CD14-positive monocyte (primary cell): ENCODE results near the gene VARS2. TPM values are rescaled to one million over a fixed set of nuclear protein-coding genes. Genes with fewer than 3 reads are reported as not detected.

Experiments
- DNase-seq, 3 donors: peaks; one replicate each; pipeline ENCODE4 v3.0.0-alpha.2; 2011 to 2022
- H2AFZ ChIP-seq: 2 replicates; pipeline ENCODE4 v1.6.0; 2012; ENCODE audit warnings: mild to moderate bottlenecking, low read depth, low read length, inconsistent platforms; ENCODE audit not compliant: insufficient read depth, poor library complexity, severe bottlenecking
- H3K27ac ChIP-seq, 2 donors: 1 replicate in 1 of 2; 2 replicates in 1 of 2; pipeline ENCODE4 v1.5.1; 2012 to 2013; ENCODE audit warnings: low read length in 2 of 2, control low read depth in 1 of 2, inconsistent platforms in 1 of 2, low read depth in 1 of 2, mild to moderate bottlenecking in 1 of 2
- H3K27me3 ChIP-seq, 2 donors: one replicate each; pipeline versions ENCODE4 v1.6.0 to v1.6.1; 2011 to 2013; ENCODE audit warnings: low read length in 2 of 2; ENCODE audit not compliant: control insufficient read depth in 2 of 2, insufficient read depth in 2 of 2
- H3K36me3 ChIP-seq, 2 donors: replicated peaks in 1 of 2; 1 replicate in 1 of 2; 2 replicates in 1 of 2; pipeline versions ENCODE4 v1.5.1 to v1.6.1; 2012 to 2013; ENCODE audit warnings: low read length in 2 of 2, control low read depth in 1 of 2, inconsistent platforms in 1 of 2, mild to moderate bottlenecking in 1 of 2; ENCODE audit not compliant: insufficient read depth in 2 of 2, control insufficient read depth in 1 of 2
- H3K4me1 ChIP-seq, 2 donors: 1 replicate in 1 of 2; 2 replicates in 1 of 2; pipeline versions ENCODE4 v1.5.1 to v1.6.1; 2012 to 2013; ENCODE audit warnings: low read length in 2 of 2, control low read depth in 1 of 2, inconsistent platforms in 1 of 2, mild to moderate bottlenecking in 1 of 2, moderate library complexity in 1 of 2; ENCODE audit not compliant: insufficient read depth in 2 of 2, control insufficient read depth in 1 of 2
- H3K4me2 ChIP-seq: replicated peaks from 2 replicates; pipeline ENCODE3; 2012; ENCODE audit warnings: low read length, moderate library complexity, mild to moderate bottlenecking; ENCODE audit not compliant: poor library complexity, severe bottlenecking; ENCODE audit errors: extremely low read depth
- H3K4me3 ChIP-seq, 3 experiments: fragments of 200-600 bp in 1 of 3; sonication (generic) in 1 of 3; replicated peaks in 1 of 3; 1 replicate in 2 of 3; 2 replicates in 1 of 3; pipeline ENCODE4 v1.5.1; 2011 to 2013; ENCODE audit warnings: low read length in 3 of 3, mild to moderate bottlenecking in 3 of 3, control low read depth in 2 of 3, low read depth in 2 of 3, inconsistent platforms in 1 of 3, moderate library complexity in 1 of 3
- H3K79me2 ChIP-seq: 2 replicates; pipeline ENCODE4 v1.6.0; 2012; ENCODE audit warnings: mild to moderate bottlenecking, control low read depth, inconsistent platforms, low read length, moderate library complexity; ENCODE audit not compliant: insufficient read depth
- H3K9ac ChIP-seq: 2 replicates; pipeline ENCODE4 v1.6.0; 2017; ENCODE audit warnings: low read length, mild to moderate bottlenecking; ENCODE audit not compliant: insufficient read depth, poor library complexity, severe bottlenecking
- H3K9me3 ChIP-seq, 2 donors: replicated peaks in 1 of 2; 1 replicate in 1 of 2; 2 replicates in 1 of 2; pipeline versions ENCODE4 v1.5.1 to v1.6.1; 2012 to 2013; ENCODE audit warnings: low read length in 2 of 2, control low read depth in 1 of 2; ENCODE audit not compliant: control insufficient read depth in 1 of 2, insufficient read depth in 1 of 2
- H4K20me1 ChIP-seq: 2 replicates; pipeline ENCODE4 v1.6.0; 2012; ENCODE audit warnings: mild to moderate bottlenecking, low read length, control low read depth, moderate library complexity; ENCODE audit not compliant: insufficient read depth
- H3K27ac Mint-ChIP-seq, 7 donors: one replicate each; pipeline ENCODE4 v1.8.0; 2020; ENCODE audit warnings: mild to moderate bottlenecking in 7 of 7, mixed read lengths in 7 of 7, moderate library complexity in 6 of 7, inconsistent platforms in 2 of 7
- H3K27me3 Mint-ChIP-seq, 3 donors: one replicate each; pipeline ENCODE4 v1.8.0; 2021 to 2022; ENCODE audit warnings: low read depth in 3 of 3, mild to moderate bottlenecking in 3 of 3, mixed read lengths in 3 of 3, moderate library complexity in 3 of 3, inconsistent platforms in 1 of 3
- H3K36me3 Mint-ChIP-seq, 2 donors: one replicate each; pipeline ENCODE4 v1.8.0; 2020; ENCODE audit warnings: mixed read lengths in 2 of 2, inconsistent platforms in 1 of 2, mild to moderate bottlenecking in 1 of 2
- H3K4me1 Mint-ChIP-seq: one replicate; pipeline ENCODE4 v1.8.0; 2020; ENCODE audit warnings: mild to moderate bottlenecking, mixed read lengths
- H3K4me3 Mint-ChIP-seq, 2 donors: one replicate each; pipeline ENCODE4 v1.8.0; 2020; ENCODE audit warnings: mild to moderate bottlenecking in 2 of 2, mixed read lengths in 2 of 2, moderate library complexity in 1 of 2
- H3K9me3 Mint-ChIP-seq, 7 donors: one replicate each; pipeline ENCODE4 v1.8.0; 2020 to 2022; ENCODE audit warnings: mixed read lengths in 7 of 7, mild to moderate bottlenecking in 6 of 7, moderate library complexity in 6 of 7, inconsistent platforms in 2 of 7
- CTCF ChIP-seq: fragments of 200-600 bp; IDR thresholded peaks from one replicate; pipeline ENCODE4 v1.8.0; 2022; ENCODE audit warnings: antibody characterized with exemption, mild to moderate bottlenecking
- WGBS: methylation state at CpG from one replicate; pipeline ENCODE4 v1.1.5; 2013; ENCODE audit warnings: missing lambda C conversion rate; ENCODE audit not compliant: insufficient coverage; 5-methylcytosine and 5-hydroxymethylcytosine counted together
- intact Hi-C, 2 donors: fragments of 100-400 bp; cut with micrococcal nuclease; formaldehyde crosslinking; loops; one replicate each; pipeline versions ENCODE4 v1.15.0 to v1.15.1; 2023
- polyA plus RNA-seq, 3 donors: library from polyadenylated mRNA; depleted of rRNA in 1 of 3; unstranded in 2 of 3; stranded (reverse) in 1 of 3; fragments of 300-500 nt in 2 of 3; fragments of >200 nt in 1 of 3; fragmentation: Illumina TruSeq in 2 of 3; gene quantifications; 1 replicate in 2 of 3; 2 replicates in 1 of 3; pipeline ENCODE4 v1.2.3, GENCODE V29; 2012 to 2021

VARS2 gene
- polyA plus RNA-seq, 3 donors, result 7.6 to 15.5 (median 8.1) TPM

DNA sequence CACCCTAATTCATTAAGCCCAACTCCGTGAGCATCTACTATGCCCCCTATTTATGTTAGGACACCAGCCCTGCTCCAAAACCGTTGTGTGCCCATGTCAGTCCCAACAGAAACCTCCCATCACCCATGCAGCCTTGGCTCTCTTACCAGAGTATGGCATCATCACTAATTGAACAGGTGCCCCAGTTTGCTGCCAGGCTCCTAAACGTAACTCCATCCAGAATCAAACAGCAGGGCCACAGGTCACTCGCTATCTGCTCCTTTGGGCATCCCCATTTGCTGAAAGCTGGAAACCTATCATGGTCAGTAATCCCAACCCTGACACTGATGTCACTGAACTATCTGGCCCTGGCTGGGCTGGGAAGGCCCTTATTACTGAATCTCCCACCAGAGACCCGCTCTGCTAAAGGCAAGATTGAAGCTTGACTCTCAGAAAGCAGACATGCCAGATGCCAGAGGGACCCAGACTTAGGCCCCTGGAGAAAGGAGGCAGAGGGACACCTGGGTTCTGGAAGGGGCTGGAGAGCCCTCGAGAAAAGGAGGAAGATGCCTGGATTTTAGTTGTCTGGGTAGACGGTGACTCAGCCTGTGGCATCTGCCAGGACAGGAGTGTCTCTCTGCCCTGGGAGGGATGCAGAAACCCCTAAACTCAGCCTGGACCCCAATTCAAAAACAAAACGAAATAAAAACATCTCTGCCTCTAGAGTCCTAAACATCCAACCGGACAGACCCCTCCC, 40.8 kb downstream of the VARS2 start:
- H3K9ac ChIP-seq, result peak overlapping the region; percentile 57
- no peak for TF ChIP-seq CTCF
- peak overlapping the region in 2 of 7 donors; percentile 7 to 9 for H3K27ac Mint-ChIP-seq
- peaks cover 59 to 89% (median 69%) of the 10 kb centered on the region in 3 donors for H3K27me3 Mint-ChIP-seq
- H3K79me2 ChIP-seq, result no peaks in the 10 kb centered on the region
- intact Hi-C loops, result no loop called here
- no peaks in the 10 kb centered on the region for H3K9me3 ChIP-seq
- H3K4me3 Mint-ChIP-seq, result peak overlapping the region; percentile 75 to 91
- no peak overlapping the region for H3K27ac ChIP-seq
- no peaks in the 10 kb centered on the region for H3K36me3 ChIP-seq
- peak overlapping the region; percentile 33 to 80 (median 41) for H3K4me3 ChIP-seq
- 77% methylated on average over 6 of the region's 9 CpGs for WGBS
- DNase-seq, result peak; percentile 7 to 33 (median 29)
- peaks cover 0 to 8% (median 5%) of the 10 kb centered on the region in 7 donors for H3K9me3 Mint-ChIP-seq
- H3K4me1 Mint-ChIP-seq, result peaks cover 11% of the 10 kb centered on the region
- H4K20me1 ChIP-seq, result no peaks in the 10 kb centered on the region
- H3K4me2 ChIP-seq, result peak overlapping the region; percentile 76
- H3K27me3 ChIP-seq, result peaks cover 49 to 78% of the 10 kb centered on the region in 2 donors
- H3K36me3 Mint-ChIP-seq, result no peaks in the 10 kb centered on the region
- peak overlapping the region; percentile 86 for H2AFZ ChIP-seq
- peaks cover 14 to 15% of the 10 kb centered on the region in 2 donors for H3K4me1 ChIP-seq

DNA sequence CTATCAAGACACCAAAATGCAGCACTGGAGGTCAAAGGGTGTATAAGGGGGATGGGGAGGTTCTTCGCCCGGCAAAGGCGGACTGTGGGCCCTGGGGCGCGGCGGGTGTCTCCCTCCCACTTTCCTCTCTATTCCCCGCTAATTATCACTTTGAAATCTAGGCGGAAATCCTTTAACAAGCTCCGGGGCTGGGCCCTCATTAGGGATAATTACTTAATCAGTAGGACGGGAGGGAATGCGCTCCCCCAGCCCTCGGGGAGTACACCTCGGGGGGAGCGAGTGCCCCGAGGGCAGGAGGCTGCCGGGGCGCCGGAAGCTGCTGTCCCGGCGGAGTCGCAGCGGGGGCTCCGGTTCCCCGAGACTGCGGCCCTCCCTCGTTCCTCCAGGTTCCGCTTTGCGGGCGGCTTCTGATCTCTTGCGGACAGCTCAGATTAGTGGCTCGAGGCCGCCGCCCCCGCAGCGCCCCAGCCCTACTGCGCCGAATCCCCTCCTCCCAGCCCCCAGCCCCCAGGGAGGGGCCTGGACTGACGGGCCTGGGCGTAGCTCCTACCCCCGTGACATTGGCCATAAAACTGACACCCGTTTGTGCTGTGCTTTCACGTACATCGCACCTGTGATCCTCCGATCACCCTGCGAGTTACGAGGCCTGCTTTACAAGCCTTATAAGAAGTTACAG, 41.5 kb downstream of the VARS2 start:
- 0% methylated on average over 33 of the region's 46 CpGs for WGBS
- H3K4me3 ChIP-seq, result peak overlapping the region; percentile 33 to 80 (median 41)
- H3K27me3 ChIP-seq, result peaks cover 49 to 78% of the 10 kb centered on the region in 2 donors
- TF ChIP-seq CTCF, result no peak
- peak overlapping the region; percentile 57 for H3K9ac ChIP-seq
- no peaks in the 10 kb centered on the region for H3K79me2 ChIP-seq
- Mint-ChIP-seq H3K27ac (peak overlapping the region in 3 of 7 donors; percentile 9 to 61 (median 17)), H3K9me3 (peaks cover 0 to 5% (median 2%) of the 10 kb centered on the region in 7 donors), H3K27me3 (peaks cover 57 to 83% (median 66%) of the 10 kb centered on the region in 3 donors), H3K4me1 (peaks cover 11% of the 10 kb centered on the region), H3K4me3 (peak overlapping the region; percentile 75 to 91), H3K36me3 (no peaks in the 10 kb centered on the region)
- H4K20me1 ChIP-seq, result no peaks in the 10 kb centered on the region
- H3K27ac ChIP-seq, result no peak overlapping the region
- H3K4me1 ChIP-seq, result peaks cover 14 to 15% of the 10 kb centered on the region in 2 donors
- H2AFZ ChIP-seq, result peak overlapping the region; percentile 86
- no peaks in the 10 kb centered on the region for H3K9me3 ChIP-seq
- peak overlapping the region; percentile 76 for H3K4me2 ChIP-seq
- intact Hi-C loops, result no loop called here
- DNase-seq, result peak; percentile 50 to 68 (median 63)
- H3K36me3 ChIP-seq, result no peaks in the 10 kb centered on the region
